GM19193 (cell line): ENCODE results near the gene HMGN3.

Experiments
- POLR2A ChIP-seq: IDR thresholded peaks from 4 replicates; pipeline ENCODE4 v1.6.1; 2011; ENCODE audit not compliant: insufficient read depth, insufficient read length; ENCODE audit errors: extremely low read depth

The HMGN3 gene

GRCh38 chr6:79167931-79168694 is 66.4 kb downstream of the HMGN3 start:
- no peak for TF ChIP-seq POLR2A

GRCh38 chr6:79159846-79160245 is 74.6 kb downstream of the HMGN3 start:
- no peak for TF ChIP-seq POLR2A

DNA sequence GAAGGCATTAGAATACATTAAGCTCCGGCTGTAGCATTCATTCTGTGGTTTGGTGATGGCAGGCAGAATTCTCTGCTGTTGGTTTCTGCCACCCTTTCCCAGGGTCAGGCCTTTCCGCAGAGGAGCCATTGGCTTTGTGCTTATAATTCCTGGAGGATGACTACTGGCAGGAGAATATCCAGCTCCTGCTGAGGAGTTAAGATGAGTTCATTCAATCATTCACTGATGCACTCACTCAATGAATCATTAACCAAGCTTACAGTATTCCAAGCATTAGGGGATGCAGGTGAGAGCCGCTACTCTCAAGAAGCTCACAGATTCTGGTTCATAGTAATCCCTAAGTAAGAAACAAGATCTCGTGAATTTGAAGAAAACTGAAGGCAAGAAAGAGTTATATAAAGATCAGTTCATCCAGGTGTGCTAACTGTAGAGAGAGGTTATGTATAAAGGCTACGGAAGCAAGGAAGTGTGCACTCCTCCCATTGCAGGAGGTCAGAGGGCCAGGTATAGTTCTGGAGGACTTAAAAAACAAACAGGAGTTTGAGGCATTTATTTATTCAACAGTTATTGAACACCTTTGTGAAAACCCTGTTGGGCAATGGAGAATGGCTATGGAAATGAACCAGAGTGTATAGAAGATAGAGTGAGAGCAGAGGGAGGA is 75.5 kb downstream of the HMGN3 start:
- no peak for TF ChIP-seq POLR2A

DNA sequence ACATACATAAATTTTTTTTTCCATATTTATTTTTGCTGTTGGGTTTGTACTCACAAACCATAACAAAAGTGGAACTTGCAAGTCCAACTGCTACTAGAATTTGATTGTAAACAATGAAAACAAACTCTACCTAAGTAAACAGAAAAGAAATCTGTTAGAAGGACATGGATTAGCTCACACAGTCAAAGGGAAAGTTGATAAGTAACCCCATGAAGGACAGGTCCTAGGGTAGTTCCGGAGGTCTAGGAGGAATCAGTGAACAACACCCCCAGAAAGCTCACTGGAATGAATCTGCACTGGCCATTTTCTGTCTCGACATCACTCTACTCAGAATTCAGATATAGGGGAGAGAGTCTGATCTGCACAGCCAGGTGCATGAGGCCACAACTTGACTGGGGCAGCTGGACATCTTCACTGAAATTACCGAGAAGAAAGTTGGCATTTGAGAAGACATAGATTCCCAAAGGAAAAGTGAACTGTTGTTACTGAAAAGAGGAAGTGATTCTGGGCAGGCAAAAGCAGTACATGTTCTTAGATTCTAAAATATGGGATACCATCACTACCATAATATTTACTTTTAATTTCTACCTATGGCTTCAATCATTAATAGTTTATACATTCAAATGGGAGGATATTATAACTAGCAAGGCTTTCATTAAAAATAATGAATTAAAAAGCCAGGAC is 76.4 kb downstream of the HMGN3 start:
- TF ChIP-seq POLR2A = no peak

DNA sequence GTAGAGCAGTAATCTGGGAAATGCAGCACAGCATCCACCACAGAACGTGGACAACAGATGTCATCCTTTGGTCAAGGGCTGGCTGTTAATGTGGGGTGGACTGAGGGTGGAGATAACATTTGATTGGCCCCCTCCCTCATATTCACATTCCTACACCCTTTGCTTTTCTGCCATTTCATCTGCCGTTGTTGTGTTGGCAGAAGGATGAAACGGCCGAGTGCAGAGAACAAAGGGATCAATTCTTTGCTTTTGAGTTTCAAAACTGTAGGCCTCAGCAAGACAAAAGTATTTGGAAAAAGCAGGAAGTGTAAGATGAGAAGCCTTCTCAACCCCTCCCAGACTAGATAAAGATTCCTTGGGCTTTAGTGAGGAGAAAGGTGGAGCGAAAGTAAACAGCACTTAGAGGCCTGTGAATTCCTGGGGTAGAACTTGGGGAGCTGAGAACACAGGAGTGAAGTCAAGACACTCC is 82.2 kb downstream of the HMGN3 start:
- no peak for TF ChIP-seq POLR2A
